Fibroblast of upper back skin (primary cell): ENCODE results near the gene MSLN.
A peak's percentile ranks its signal among the peaks of the same experiment; 100 is the strongest.

Experiments
- DNase-seq: peaks from one replicate; pipeline ENCODE4 v3.0.0-alpha.2; 2013

Gene MSLN

DNA sequence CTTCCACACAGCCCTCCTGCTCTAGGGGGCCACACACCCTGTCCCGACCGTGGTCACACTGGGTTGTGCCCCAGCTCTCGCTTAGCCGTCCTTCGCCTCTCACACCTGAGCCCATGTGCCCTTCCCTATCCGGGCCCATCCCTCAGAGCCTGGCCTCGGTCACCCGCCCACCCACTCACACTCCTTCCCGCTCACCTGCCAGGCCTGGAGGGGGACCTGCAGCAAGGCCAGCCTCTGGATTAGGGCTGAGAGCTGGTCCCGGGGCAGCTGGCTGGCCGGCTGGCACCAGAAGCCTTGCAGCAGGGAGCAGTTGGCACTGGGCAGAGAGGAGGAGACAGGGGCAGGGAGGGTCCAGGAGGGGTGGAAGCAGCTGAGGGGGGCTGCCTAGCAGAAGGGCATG is 17.9 kb downstream of the MSLN start:
- DNase-seq, result no peak

DNA sequence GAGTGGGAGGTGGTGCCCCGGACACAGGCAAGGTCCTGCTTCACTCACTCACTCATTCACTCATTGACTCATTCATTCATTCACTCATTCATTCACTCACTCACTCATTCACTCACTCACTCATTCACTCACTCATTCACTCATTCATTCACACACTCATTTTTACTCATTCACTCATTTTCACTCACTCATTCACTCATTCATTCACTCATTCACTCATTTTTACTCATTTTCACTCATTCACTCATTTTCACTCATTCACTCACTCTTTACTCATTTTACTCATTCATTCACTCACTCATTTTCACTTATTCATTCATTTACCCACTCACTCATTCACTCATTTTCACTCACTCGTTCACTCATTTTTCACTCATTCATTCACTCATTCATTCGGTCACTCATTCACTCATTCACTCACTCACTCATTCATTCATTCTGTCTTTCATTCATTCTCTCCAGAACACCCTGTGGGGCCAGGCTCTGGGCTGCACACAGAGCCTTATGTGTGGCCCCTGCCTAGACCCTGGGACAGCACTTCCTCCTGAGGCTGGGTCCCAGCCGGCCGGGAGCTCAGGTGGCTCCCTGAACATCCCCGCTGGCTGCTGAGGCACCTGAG is 18.5 kb downstream of the MSLN start:
- DNase-seq, result no peak

DNA sequence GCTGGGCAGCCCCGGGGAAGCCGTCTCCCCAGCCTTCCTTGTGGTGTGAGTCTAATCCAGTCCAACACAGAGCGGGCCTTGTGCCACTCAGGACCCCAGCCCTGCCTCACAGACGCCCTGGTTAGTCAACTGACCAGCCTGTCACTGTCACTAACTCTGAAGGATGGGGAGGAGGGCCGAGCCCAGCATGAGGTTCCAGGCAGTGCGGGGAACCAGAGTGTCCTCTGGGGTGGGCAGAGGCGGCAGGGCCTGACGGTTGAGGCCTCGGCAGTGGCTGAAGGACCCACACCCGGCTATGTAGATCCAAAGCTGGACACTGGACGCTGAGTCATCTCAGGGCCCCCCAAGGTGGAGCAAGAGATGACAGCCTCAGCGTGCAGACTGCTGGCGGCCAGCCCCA is 19.0 kb downstream of the MSLN start:
- DNase-seq, result no peak

DNA sequence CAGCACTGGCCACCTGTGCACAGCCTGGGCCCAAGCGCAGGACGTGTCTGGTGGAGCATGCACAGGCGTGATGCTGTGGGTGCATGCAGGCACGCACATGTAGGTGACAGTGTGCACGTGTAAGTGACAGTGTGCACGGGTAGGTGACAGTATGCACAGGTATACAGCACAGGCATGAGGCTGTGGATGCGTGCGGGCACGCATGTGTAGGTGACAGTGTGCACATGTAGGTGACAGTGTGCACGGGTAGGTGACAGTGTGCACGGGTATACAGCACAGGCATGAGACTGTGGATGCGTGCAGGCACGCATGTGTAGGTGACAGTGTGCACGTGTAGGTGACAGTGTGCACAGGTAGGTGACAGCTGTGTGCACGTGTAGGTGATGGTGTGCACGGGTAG is 19.8 kb downstream of the MSLN start:
- DNase-seq, result no peak

DNA sequence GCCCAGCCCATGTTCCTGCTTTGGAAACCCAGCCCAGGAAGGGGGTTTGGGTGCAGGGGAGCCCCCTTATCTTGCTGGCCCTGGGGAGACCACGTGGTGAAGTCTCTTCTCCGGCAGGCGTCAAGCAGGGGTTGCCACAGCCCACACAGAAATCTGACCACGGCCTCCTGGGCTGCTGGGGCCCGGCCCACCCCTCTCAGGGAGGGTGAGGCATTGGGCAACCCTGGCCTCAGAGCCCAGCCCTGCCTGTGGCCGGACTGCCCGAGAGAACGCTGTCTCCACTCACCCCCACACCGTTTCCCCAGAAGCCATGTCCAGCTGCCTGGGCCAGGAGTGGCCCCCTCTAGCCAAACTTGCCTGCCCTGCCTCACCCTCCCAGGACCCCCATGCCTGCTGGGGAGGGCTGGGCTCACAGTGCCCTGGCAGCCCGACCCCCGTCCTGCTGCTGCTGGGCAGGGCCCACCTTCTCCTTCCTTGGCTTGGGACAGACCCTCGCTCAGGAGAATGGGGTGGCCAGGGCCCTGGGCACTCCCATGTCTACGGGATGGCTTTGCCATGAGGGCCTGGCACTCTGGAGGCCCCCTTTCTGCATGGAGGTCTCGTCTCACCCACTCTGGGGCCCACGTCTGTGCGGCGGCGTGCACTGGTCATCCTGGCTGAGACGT is 20.9 kb downstream of the MSLN start:
- no peak for DNase-seq

DNA sequence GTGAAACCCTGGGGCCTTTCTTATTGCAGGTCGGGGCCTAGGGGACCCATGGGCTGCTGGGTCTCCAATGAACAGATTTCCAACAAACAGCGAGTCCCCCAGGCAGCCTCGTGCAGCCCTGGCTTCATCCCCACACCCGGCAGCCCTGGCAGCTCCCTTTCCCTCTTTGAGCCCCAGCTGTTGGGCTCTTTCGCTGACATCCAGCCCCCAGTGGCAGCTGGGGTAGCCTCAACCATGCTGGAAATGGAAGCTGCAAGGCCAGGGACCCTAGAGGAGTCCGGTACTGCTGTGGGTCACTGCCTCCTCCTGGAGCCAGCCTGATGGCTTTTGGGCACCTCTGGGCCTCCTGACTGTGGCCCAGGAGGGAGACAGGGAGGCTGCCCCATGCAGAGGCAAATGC is 21.7 kb downstream of the MSLN start:
- DNase-seq, result no peak

DNA sequence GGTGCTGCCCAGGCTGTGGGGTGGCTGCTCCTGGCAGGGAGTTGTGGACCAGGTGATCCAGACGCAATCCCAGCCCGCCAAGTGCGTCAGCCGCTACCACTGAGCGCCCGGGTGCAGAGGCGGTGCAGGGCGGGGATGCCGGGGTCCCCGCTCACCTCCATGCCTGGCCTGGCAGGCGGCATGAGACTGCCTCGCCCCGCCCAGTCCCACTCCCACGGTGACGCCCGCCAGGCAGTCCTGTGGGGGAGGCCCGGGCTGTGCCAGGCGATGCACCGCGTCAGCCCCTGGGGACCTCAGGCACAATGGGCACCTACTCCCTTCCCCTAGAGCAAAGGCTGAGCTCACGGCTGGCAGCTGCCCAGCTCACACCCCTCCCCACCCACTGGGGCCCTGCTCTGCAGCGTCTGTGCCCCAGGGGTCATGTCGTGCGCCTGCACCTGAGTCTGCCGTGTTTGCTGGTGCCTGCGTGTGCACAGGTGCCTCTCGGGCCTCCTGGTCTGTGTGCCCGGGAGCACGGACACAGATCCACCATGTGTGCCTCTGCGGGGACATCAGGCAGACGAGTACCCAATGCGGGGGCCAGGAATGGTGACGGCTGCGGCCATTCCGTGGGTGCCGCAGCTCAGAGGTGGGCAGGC is 22.4 kb downstream of the MSLN start:
- no peak for DNase-seq

DNA sequence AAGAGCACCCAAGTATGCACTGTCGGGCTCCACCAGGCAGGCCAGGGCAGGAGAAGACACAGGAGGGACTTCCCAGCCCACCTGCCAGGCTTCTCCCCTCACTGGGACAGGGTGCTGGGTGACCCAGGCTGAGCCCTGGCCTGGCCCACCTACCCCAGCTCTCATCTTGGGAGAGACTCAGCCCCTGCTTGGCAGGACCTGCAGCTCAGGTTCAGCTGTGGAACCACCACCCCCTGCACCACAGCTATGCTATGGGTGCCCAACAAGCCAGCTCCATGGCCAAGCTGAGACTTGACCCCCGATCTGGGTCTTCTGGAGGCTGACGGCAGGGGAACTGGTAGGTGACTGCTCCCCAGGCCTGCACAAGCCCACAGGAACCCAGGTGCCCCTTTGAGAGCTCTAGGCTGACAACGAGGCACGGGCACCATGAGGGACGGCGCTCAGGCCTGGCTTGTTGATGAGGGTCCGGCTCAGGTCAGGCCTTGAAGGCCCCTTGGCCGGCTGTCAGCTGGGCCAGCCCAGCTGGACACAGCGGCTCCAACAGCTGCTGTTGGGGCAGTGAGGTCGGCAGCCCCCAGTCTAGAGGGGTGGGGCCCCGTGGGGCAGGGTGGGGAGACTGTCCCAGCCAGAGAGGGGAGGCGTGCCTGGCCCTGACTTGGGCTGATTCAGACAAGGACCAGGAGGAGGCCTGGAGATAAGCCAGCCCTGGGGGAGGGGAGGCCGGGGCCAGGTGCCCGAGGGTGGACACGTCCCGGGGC is 23.0 kb downstream of the MSLN start:
- no peak for DNase-seq

DNA sequence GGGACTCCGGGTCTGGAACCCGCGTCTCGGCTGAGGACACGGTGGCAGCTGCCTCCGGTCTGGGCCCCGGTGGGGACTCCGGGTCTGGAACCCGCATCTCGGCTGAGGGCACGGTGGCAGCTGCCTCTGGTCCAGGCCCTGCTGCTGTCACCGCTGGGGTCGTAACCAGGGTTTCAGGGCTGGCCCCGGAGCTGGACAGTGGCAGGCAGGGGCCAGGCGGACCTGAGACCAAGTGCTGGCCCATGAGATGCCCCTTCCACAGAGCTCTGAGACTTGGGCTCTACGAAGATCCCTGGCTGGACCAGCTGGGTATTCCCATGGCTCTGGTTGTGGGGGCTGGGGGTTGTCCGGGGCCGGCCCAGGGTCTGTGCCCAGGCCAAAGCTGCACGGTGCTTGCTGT is 23.9 kb downstream of the MSLN start:
- no peak for DNase-seq

DNA sequence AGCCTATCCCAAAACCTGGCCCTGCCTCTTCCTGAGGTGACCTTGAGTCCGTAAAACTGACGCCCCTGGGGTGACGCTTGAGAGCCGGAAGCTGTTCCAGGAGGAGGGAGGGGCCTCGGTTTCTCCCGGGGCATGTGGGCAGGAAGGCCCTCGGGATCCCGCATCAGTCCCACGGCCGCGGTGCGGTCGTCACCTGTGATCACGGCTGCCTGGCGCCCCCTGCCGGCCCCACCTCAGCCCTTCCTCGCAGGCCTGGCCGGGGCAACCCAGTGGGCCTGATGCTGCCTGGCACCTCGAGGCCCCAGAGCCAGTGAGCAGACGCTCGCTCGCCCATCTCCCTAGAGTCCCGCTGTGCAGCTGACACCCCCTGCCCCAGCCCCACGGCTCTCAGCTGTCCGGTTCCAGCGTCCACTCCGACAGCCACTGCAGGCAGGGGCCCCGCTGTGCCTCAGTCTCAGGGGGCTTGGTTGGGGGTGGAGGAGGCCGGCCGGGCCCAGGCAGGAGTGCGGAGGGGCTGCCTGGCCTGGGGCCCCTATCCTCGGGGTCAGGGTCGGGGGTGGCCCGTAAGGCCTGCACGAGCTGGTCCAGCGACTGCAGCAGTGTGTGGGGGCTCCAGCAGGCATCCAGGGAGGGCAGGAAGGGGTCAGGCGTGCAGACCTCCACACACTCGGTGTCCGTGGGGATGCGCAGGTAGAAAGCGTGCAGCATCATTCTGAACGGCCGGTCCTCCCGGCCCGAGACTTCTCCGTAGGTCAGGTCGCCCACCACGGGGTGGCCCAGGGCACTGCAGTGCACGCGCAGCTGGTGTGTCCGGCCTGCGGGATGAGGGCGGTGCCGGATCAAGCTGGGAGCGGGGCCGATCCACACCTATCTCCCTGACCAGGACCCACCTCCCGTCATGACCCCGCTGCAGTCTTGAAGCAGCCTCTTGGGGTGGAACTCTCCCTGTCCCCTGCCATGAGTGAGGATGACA is 25.3 kb downstream of the MSLN start:
- DNase-seq, result peak; percentile 24

DNA sequence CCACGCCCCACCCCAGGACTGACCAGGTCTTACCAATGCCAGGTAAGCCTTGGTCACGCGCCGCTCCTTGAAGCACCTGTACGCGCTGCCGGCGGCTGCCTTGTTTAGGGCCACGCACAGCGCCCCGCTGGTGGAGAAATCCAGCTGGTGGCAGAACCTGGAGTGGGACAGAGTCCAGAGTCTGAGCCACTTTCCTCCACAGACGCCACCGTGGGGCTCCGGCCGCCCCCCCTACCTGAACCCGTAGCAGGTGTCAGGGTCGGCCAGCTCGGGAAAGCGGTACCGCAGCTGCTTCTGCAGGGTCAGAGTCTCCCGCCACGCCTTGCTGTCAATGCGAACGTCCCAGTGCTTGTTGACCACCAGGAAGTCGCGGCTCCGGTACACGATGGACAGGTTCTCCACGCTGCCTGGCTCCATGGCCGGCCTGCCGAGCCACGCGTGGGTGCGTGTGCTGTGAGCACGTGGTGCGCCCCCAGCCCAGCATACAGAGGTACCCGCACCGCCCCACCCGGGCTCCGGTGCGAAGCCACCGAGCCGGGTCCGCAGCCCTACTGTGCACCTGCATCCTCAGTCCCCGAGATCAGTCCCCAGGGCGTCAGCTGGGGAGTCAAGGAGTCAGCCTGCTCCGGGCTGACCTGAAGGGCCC is 26.9 kb downstream of the MSLN start:
- DNase-seq, result no peak

DNA sequence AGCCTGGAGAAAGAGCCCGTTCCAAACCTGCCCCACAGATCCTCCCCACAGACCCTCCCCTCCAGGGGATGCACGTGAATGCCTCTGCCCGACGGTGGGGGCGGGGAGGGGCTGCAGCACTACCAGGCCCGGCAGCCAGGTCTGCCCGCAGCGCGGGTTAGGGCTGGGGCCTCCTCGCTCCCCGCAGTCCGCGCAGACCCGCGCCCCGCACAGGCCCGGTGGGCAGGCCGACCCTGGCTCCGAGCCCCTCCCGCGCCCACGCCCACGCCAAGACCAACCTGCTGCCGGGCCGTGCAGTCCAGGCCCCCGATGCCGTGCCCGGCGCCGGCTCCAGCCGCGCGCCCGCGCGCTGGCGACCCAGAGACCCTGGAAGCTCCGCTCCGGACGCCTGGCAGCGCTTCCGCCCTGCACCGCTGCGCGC is 27.5 kb downstream of the MSLN start, which contains the start of gene RPUSD1:
TSS of gene RPUSD1 (minus strand) at position 404 of the 421 bp plus-strand sequence. CDS start 644 bp downstream, outside the sequence.
- no peak for DNase-seq

DNA sequence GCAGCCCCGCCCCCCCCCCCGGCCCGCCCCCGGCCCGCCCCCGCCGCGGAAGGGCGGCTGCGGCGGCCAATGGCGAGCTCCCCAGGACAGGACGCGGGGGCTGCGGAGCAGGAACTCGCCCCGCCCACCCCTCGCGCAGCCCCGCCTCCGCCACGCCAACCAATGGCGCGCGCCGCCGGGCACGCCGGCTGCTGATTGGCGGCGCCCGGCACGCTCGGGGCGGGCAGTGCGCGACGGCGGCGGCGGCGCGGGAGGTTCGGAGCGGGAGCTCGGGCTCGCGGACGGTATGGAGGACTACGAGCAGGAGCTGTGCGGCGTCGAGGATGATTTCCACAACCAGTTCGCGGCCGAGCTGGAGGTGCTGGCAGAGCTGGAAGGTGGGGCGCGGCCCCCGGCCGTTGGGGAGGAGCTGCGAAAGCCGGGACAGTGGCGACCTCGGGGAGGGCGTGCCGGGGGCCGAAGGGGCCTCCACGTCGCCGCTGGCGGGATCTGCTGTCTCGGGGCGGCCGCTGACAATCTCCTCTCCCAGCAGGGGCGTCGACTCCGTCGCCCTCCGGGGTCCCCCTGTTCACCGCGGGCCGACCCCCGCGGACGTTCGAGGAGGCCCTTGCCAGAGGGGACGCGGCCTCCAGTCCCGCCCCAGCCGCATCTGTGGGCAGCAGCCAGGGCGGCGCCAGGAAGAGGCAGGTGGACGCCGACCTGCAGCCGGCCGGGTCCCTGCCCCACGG is 28.0 kb downstream of the MSLN start, which contains the start of gene CHTF18:
TSS of gene CHTF18 (plus strand) at position 222 of the 728 bp plus-strand sequence. CDS start at position 287, 65 bp downstream.
- peak; percentile 89 for DNase-seq

DNA sequence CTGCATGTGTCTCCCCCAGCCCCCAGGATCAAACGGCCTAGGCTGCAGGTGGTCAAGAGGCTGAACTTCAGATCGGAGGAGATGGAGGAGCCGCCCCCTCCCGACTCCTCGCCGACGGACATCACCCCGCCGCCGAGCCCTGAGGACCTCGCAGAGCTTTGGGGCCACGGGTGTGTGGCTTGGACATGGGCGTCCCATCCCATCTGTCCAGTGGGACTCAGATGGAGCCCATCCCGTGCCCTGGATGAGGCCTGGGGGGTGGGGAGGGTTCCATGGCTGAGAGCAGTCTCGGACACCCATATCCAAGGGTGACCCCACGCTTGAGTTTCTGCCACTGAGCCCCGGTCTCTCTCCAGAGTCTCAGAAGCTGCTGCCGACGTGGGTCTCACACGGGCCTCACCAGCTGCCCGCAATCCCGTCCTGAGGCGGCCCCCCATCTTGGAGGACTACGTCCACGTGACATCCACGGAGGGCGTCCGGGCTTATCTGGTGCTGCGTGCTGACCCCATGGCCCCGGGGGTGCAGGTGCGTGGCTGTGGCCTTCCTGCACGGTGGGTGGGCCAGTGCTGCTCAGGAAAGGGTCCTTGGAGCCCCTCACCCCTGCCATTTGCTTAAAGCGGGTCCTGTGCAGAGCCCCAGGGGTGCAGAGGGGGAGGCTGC is 28.8 kb downstream of the MSLN start:
- no peak for DNase-seq

DNA sequence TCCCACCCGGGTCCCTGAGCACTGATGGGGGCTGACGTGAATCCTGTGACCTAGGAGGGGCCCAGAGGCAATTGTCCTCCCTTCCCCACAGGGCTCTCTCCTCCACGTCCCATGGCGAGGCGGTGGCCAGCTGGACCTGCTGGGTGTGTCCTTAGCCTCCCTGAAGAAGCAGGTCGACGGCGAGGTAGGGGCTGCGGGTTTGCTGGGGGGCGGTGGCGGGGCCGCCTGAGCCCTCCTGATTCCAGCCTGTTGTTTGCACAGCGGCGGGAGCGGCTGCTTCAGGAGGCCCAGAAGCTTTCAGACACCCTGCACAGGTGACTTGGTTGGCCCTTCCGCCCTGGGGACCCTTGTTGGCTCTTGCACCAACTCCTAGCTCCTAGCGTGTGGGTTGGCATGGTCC is 29.6 kb downstream of the MSLN start:
- no peak for DNase-seq

DNA sequence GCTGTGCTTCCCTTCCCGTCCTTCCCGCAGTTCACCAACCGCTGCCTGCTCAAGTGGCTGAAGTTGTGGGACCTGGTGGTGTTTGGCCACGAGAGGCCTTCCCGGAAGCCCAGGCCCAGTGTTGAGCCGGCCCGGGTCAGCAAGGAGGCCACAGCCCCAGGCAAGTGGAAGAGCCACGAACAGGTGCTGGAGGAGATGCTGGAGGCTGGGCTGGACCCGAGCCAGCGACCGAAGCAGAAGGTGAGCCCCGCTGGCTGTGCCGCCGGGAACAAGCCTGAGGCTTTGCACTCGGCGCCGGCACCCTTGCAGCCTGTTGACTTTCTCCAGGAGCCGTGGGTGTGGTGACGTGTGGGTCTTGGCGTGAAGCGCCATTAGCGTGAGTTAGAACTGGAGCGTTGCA is 30.6 kb downstream of the MSLN start:
- DNase-seq, result no peak

DNA sequence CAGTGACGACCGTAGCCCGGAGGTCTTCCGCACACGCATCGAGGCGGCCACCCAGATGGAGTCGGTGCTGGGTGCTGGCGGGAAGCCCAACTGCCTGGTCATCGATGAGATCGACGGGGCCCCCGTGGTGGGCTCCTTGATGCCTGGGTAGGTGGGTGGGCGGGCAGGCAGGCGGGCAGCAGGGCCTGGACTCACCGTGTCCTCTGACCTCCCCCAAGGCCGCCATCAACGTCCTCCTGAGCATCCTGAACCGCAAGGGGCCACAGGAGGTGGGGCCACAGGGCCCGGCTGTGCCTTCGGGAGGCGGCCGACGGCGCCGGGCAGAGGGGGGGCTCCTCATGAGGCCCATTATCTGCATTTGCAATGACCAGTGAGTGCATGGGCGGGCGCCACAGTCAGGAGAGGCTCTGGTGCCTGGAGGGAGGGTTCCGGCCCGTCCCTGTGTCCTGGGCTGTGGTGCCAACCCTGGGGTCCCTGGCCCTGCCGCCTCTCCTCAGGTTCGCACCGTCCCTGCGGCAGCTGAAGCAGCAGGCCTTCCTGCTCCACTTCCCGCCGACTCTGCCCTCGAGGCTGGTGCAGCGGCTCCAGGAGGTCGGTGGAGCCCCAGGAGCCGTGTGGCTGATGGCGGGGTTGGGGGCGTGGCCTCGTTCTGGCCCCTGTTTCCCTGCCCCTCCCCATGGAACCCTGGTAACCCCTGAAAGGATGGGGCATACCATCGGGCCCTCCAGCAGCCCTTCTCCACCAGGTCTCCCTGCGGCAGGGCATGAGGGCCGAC is 31.9 kb downstream of the MSLN start:
- no peak for DNase-seq

DNA sequence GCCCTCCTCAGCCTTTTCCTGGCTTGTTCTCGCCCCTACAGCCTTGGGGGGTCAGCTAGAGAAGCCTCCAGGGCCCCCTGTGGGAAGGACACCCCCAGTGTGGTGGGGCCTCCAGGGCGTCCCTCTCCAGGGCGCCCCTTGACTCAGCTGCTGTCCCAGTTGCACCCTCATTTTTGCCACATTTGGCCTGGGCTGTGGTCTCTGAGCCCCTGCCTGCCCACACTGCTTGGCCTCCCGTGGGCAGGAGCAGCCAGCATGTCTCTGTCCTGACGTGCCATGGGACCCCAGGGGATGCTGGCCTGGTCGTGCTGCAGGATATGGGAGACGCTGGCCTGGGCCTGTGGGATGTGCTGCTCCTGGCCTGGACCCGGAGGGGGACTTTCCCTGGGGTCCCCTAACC is 32.9 kb downstream of the MSLN start:
- DNase-seq, result no peak

DNA sequence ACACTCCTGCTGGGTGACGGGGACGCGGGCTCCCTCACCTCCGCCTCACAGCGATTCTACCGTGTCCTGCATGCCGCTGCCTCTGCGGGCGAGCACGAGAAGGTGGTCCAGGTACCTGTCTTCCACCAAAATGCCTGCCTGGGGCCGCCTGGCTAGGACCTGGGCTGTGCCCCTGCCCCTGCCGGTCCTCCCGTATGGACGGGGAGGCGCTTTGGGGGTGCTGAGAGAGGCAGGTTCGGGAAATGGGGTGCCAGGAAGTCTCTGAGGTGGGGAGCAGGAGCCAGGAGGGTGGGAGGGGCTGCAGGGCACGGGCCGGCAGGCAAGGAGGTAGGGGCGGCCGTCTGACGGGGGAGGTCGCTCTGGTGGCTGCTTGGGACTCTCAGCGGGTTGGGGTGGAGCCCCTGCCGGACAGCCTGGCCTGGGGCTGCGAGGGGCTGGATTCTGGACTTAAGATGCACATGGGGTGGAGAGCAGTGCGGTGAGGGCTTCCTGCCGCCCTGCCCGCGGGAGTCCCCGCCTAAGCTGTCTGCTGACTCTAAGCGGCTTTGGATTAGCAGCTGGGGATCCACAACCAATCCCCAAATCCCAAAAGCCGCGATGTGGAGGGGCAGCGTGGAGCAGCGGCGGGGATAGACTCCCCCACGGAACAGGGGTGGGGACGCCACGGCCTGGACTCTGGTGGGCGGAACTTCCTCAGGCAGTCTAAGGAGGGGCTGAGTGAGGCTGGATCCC is 33.7 kb downstream of the MSLN start:
- DNase-seq, result no peak
